ENCODE data around the gene S1PR5.
"Not testable (repeated sequence)": the region's sequence is repeated elsewhere in the genome, so short reads cannot be mapped to it uniquely, and the experiment has no call there.

The S1PR5 gene

GRCh38 chr19:10543420-10544241 lies 26.4 kb upstream of the S1PR5 start, which contains the start of gene ATG4D:
Gene ATG4D (plus strand): TSS chr19:10543904. CDS start chr19:10544091, 187 bp downstream.
- DNase-seq: peak; percentile 87

- DNase-seq: no peak
Observed at GRCh38 chr19:10543059-10543419, 25.8 kb upstream of the S1PR5 start.

DNA sequence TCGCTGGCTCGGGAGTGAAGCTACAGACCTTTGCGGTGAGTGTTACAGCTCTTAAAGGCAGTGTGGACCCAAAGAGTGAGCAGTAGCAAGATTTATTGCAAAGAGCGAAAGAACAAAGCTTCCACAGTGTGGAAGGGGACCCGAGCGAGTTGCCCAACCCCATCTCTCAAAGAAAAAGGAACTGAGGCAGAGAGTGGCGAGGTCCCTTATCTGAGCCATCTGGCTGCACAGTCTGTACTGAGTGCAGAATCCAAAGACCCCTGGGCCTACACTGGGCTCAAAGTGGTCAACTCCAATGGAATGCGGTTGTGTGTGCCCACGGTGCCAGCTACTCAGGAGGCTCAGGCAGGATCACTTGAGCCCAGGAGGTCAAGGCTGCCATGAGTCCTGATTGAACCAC lies 21.8 kb upstream of the S1PR5 start:
- not testable (repeated sequence) for DNase-seq

DNA sequence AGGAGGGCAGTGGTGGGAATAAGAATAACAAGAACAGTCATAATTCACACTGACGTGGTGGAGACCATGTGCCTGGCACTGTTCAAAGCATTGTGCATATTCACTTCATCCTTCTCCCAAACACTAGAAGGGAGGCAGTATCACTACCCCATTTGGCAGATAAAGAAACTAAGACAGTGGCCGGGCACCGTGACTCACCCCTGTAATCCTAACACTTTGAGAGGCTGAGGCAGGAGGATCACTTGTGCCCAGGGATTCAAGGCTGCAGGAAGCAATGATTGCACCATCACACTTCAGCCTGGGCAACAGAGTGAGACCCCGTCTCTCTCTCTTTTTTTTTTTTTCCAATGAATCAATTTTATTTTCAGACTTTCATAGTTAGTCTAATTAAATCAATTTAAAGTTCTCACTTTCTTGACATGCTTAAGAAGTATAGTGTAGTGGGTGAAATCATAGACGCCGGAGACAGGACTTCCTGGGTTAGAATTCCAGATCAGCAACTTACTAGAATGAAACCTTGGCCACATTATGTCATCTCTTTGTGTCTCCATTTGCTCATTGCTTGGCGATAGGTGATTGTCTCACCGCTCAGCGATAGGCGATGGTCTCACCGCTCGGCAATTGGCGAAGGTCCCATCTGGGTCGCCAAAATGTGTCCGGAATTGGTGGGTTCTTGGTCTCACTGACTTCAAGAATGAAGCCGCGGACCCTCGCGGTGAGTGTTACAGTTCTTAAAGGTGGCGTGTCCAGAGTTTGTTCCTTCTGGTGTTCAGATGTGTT lies 21.1 kb upstream of the S1PR5 start:
- DNase-seq: no peak

GRCh38 chr19:10537668-10538067 lies 20.4 kb upstream of the S1PR5 start:
- no peak for DNase-seq

- DNase-seq: no peak
Observed at GRCh38 chr19:10535613-10536012, 18.4 kb upstream of the S1PR5 start.

GRCh38 chr19:10533646-10534386 lies 16.6 kb upstream of the S1PR5 start:
- DNase-seq: no peak

GRCh38 chr19:10532457-10532856 lies 15.2 kb upstream of the S1PR5 start:
- DNase-seq: no peak

DNA sequence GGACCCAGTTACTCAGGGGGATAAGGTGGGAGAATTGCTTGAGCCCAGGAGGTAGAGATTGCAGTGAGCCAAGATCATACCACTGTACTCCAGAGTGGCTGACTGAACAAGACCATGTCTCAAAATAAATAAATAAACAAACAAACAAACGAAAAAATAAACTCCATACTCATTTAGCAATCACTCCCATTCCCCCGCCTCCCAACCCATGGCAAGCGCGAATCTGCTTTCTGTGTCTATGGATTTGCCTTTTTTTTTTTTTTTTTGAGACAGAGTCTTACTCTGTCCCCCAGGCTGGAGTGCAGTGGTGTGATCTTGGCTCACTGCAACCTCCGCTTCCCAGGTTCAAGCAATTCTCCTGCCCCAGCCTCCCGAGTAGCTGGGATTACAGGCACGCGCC lies 9.6 kb upstream of the S1PR5 start:
- not testable (repeated sequence) for DNase-seq

- DNase-seq: no peak
Observed at GRCh38 chr19:10525636-10526035, 8.4 kb upstream of the S1PR5 start.

DNA sequence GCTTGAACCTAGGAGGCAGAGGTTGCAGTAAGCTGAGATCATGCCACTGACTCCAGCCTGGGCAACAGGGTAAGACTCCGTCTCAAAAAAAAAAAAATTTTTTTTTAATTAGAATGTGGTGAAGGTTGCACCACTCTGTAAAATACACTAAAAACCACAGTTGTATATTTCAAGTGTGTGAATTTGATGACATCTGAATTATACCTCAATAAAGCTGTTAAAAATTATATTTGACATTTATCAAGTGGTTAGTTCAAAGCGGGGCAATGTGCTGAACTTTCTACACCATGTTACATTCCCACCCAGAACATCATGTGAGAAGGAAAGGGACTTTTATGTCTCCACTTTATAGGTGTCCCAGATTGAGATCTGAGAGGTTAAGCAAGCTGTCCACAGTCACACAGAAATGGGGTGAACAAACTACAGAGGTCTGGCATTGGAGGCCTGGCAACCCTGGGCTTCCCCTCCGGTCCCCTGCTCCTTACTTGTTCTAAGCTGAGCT lies 5.9 kb upstream of the S1PR5 start:
- DNase-seq: peak; percentile 58

DNA sequence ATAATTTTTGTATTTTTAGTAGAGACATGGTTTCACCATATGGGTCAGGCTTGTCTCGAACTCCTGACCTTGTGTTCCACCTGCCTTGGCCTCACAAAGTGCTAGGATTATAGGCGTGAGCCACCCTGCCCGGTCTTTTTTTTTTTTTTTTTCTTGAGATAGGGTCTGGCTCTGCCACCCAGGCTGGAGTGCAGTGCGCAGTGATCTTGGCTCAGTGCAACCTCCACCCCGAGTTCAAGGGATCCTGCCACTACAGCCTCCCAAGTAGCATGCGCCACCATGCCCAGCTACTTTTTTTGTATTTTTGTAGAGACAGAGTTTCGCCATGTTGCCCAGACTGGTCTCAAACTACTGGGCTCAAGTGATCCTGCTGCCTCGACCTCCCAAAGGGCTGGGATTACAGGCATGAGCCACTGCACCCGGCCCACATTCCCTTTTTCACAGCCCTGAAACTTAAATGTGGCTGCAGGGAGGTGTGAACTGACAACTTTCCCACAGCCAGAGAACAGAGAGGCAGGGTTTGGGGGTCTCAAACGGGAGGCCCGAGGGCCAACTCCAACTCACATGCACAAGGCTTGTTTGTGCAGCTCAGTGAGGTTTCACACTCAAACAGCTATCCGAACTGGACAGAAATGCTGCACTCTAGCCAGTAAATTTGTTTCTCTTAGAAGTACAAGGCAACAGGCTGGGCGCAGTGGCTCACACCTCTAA lies 4.4 kb upstream of the S1PR5 start:
- no peak for DNase-seq

- no peak for DNase-seq
Observed at GRCh38 chr19:10520652-10521318, 3.5 kb upstream of the S1PR5 start.

GRCh38 chr19:10519421-10519820 lies 2.2 kb upstream of the S1PR5 start:
- DNase-seq: no peak

- peak; percentile 47 for DNase-seq
Observed at GRCh38 chr19:10518444-10519361, 1.5 kb upstream of the S1PR5 start.

DNA sequence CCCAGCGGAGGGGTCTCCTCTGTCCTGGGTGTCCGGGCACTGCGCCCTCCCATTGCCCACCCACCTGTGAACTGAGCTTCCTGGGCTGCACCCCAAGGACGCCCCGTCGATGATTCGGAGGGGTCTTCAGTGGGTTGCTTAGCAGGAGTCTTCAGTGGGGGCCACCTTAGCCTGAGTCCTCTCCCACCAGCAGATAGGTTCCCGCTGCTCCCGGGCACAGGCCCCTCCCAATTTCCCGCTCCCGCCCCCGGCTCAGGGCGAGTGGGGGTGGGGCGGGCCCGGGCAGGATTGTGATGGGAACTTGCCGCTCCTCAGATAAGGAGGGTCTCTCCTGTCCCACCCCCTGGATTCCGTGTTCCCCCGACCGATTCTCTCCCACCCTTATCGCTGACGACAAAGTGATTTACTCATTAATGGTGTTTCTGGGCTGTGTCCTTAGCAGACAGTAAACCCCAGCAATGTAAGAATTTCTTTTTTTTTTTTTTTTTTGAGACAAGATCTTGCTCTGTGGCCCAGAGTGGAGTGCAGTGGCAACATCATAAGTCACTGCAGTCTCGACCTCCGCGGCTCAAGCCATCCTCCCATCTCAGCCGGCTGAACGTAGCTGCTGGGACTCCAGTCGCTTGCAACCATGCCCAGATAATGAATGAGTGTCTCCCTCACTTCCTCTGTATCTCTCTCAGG lies 655 bp upstream of the S1PR5 start:
- DNase-seq: peak; percentile 32

DNA sequence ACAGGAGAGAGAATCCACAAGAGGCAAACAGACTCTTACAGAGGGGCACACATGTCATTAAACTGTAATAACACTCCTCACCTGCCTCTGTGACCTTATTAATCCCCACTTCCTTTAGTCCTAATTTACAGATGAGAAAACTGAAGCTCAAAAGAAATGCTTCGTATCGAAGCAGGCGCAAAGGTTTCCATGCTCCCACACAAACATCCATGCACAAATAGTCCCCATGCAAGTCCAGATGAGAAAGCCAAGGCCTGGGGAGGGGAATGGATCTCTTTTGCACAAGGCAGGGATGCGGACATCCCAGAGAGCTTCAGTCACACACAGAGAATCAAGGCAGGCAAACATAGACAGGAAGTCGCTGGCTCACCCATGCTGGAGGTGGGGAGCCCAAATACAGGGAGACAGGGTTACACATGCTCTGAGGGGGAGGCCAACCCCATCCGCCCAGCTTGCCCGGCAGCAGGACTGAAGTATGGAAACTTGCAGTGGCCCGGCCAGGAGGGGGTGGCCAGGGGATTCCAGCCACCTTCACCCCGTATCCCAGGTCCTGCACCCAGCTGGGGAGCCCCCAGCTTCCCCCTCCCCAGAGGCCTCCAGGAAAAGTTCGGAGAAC lies 468 bp downstream of the S1PR5 start:
- peak; percentile 21 for DNase-seq

GRCh38 chr19:10516064-10516385 lies 1.2 kb downstream of the S1PR5 start:
- DNase-seq: peak; percentile 65

DNA sequence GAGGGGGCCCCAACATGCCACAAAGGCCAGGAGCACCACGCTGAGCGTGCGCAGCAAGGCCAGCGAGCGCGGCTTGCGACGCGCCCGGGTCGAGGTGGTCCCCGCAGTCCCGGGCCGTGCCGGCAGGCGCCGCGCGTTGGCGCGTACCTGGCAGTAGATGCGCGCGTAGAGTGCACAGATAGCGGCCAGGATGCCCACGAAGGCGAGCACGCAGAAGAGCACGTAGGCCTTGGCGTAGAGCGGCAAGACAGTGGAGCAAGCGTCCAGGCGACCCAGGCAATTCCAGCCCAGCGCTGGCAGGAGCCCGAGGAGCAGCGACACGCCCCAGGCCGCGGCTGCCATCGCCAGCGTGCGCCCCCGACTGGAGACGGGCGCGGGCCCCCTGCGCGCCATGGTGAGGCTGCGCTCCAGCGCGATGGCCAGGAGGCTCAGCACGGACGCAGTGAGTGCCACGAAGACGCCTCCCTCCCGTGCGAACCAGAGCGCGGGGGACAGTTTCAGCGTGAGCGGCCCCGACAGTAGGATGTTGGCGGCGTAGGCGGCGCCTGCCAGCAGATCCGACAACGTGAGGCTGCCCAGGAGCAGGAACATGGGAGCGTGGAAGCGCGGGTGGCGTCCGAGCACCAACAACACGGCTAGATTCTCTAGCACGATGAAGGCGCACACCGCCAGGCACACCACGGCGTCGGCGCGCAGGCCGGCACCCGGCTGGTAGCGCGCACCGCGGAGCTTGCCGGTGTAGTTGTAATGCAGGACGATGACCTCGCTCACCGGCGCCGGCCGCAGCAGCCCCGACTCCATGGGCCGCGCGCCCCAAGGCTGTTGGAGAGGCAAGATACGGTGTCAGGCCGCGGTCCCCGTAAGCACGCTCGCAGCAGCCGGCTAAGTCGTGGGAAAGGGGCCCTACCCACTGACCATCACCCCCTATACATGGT lies 2.8 kb downstream of the S1PR5 start:
- peak; percentile 49 for DNase-seq

Data from CD4-positive, alpha-beta T cell treated with Interleukin-10 for 1 hour (primary cell).